Stimulated activated naive CD8-positive, alpha-beta T cell treated with anti-CD3 and anti-CD28 coated beads, Interleukin-15, Interleukin-2, amounts not matched to agents 100 U/mL and 50 U/mL, for 24 hours (primary cell): Measurements from ENCODE around the gene PIEZO1.
A peak's percentile ranks its signal among the peaks of the same experiment; 100 is the strongest.

Experiments
- ATAC-seq: fragments of 150-1000 bp; cut with Tn5 transposase; one replicate; pipeline ENCODE4 v1.10.0; 2021
- DNase-seq: peaks from one replicate; pipeline ENCODE4 v3.0.0; 2021

The PIEZO1 gene

DNA sequence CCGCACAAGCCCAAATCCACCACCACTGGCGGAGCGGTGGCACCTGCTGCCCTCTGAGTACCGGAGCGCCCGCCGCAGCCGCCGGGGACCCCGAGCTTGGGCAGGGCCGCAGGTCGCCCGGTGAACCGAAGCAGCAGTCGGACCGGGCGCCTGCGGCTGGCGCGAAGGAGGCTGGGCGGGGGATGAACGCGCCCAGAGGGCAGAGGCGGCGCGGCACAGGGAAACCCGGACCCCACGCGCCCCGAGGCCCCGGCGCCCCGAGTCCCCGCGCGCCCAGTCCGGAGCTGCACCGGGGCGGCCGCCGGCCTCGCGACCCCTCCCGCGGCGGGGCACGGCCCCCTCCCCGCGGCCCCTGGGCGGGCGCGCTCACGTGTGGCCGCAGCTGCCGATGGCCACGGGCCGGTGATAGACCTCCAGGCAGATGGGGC lies 79.2 kb downstream of the PIEZO1 start:
- DNase-seq (peak; percentile 36), ATAC-seq (no peak)

GRCh38 chr16:88705076-88705684 lies 79.8 kb downstream of the PIEZO1 start:
- DNase-seq (peak; percentile 35), ATAC-seq (no peak)

GRCh38 chr16:88703486-88704309 lies 81.3 kb downstream of the PIEZO1 start:
- DNase-seq (peak; percentile 84), ATAC-seq (peak; percentile 38)

DNA sequence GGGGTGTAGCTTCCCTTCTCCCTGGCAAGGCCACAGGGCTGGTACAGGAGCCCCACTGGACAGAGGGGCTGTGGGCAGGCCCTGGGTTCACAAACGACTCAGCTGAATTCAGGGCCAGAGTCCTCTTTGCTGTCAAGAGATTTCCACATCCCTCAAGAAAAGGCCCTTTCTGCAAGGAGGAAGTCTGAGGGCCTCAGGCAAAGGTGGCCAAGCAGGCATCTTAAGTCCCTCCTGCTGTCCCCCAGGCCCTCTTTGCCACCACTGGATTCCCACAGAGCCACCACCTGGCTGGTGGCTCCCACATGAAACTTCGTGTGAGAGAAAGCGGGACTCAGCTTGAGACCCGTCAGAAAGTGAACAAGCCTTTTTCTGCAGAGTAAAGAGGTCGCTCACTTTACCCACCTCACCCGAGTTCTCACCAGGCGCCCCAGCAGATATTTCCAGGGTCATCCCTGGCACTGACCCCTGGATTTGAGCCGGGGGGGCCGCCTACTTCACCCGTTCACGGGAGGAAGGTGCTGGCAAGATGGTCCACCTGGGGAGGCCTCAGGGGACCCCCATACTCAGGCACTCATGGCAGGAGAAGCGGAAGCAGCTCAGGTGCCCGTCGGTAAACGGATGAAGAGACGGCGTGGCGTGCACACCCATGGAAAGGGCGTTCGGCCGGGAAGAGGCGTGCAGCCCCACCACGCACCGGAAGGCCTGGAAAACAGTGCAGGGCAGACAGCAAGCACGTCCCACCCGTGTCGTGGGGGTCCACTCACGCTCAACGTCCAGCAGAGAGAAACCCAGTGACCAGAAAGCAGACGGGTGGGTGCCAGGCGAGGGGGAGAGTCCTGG lies 82.4 kb downstream of the PIEZO1 start:
- ATAC-seq (no peak), DNase-seq (peak; percentile 50)

GRCh38 chr16:88701581-88702370 lies 83.2 kb downstream of the PIEZO1 start:
- DNase-seq (peak; percentile 24), ATAC-seq (no peak)

GRCh38 chr16:88700636-88701482 lies 84.2 kb downstream of the PIEZO1 start:
- ATAC-seq (peak; percentile 83), DNase-seq (peak; percentile 95)

DNA sequence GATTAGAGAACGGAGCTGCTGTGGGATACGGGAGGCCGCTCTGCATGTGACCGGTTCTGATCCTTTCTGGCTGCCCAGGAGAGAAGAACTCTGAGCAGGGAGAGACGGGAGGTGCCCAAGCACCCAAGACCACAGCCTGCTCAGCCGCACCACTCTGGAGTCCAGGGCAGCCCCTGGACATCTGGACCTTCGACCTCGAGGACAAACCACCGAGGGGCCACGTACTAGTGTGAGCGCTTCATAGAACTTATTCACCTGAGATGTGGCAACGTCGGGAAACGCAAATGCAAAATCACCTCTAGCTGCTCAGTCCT lies 84.7 kb downstream of the PIEZO1 start:
- no peak for ATAC-seq
- no peak for DNase-seq

- ATAC-seq (no peak), DNase-seq (no peak)
These were observed 85.8 kb downstream of the PIEZO1 start for GRCh38 chr16:88699180-88699579.

DNA sequence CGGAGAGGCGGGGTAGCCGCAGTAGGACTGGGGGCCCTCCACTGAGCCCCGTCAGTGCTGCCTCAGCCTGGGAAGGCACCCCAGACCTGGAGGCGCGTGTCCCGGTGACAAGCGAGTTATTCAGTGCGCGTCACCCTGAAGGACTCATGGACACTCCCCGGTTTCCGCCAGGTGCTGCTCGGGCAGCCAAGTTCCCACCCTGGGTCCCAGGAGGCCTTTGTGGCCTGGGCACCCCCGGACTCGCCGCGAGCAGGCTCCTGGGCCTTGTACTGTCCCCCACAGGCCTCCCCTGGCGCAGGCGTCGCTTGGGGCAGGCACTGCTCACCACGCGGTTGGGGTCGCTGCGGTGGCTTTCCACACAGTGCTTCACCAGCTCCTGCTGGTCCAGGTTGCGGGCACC lies 86.4 kb downstream of the PIEZO1 start:
- DNase-seq, result no peak
- ATAC-seq, result no peak

- ATAC-seq (no peak), DNase-seq (no peak)
These were observed 87.0 kb downstream of the PIEZO1 start for GRCh38 chr16:88697831-88698615.

GRCh38 chr16:88697116-88697830 lies 87.7 kb downstream of the PIEZO1 start:
- ATAC-seq, result no peak
- DNase-seq, result no peak

DNA sequence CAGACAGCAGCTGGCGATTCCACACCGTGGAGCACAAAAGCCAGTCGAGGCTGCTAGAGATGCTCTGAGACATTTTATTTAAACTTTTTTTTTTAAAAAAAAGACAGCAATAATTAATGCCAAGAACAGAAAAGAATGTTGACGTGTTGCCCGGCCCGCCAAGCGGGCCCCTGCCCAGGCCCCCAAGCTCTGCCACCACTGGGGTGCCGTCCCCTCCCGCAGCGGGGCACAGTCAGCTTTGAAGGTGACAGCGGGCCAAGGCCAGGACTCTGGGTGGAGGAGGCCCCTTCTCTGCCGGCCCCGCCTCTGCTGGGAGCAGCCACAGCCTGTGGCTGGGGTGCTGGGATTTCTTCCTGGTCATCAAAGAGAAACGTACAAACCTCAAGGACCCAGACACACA lies 88.6 kb downstream of the PIEZO1 start:
- ATAC-seq, result no peak
- no peak for DNase-seq

- no peak for ATAC-seq
- no peak for DNase-seq
These were observed 89.3 kb downstream of the PIEZO1 start for GRCh38 chr16:88695753-88696152.

DNA sequence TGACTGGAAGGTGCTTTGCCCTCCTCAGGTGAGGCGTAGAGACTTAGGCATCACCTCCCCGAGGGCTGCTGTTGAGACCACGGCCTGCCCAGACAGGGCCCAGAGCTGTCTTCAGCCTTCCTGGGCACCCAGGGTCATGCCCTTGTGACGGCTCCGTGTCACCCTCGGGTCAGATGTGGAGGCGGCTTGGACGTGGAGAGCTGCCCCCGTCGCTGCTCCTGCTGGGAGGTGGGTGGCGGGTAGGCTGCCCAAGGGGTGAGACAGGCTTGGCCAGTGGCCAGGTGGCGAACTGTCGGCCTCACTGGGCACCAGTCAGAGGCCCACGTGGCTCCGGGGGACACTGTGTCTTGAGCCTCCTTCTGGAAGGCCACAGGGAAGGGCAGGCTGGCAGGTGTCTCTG lies 89.8 kb downstream of the PIEZO1 start:
- no peak for DNase-seq
- no peak for ATAC-seq

- DNase-seq, result no peak
- no peak for ATAC-seq
These were observed 90.6 kb downstream of the PIEZO1 start for GRCh38 chr16:88694221-88695087.

- ATAC-seq (no peak), DNase-seq (no peak)
These were observed 91.4 kb downstream of the PIEZO1 start for GRCh38 chr16:88693420-88694177.

DNA sequence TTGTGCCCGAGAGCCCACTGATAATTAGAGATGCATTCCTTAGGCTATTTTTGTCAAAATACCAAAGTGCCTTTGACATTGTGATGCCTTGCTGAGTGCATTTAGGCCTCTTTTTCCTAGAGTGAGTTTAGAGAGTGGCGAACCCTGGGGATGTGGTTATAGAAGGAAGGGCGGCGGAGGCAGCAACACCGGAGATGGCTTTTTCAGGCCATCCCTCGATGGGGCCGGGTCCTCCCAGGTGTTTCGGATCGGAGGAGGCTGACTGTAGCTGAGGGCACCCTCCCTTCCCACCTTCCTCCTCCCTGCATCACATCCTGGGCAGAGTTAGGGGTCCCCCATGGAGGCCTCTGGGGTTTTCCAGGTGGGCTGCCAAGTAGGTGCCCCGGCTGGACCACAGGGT lies 92.2 kb downstream of the PIEZO1 start:
- ATAC-seq (no peak), DNase-seq (no peak)
